Skeletal muscle tissue (tissue), 4 donors: Measurements from ENCODE around the gene ADRM1. TPM values are rescaled to one million over a fixed set of nuclear protein-coding genes. Genes with fewer than 3 reads are reported as not detected.

Source experiments
- H3K27ac ChIP-seq: one replicate; pipeline ENCODE4 v1.7.0; 2013; ENCODE audit warnings: mild to moderate bottlenecking, low read depth, low read length, inconsistent platforms
- H3K27me3 ChIP-seq, 3 donors: one replicate each; pipeline ENCODE4 v1.7.0; 2013; ENCODE audit warnings: low read length in 3 of 3; ENCODE audit not compliant: control insufficient read depth in 3 of 3, insufficient read depth in 3 of 3
- H3K36me3 ChIP-seq, 3 donors: one replicate each; pipeline ENCODE4 v1.7.0; 2013; ENCODE audit warnings: low read length in 3 of 3; ENCODE audit not compliant: control insufficient read depth in 3 of 3, insufficient read depth in 3 of 3
- H3K4me1 ChIP-seq, 3 donors: one replicate each; pipeline ENCODE4 v1.7.0; 2013; ENCODE audit warnings: low read length in 3 of 3, mild to moderate bottlenecking in 3 of 3; ENCODE audit not compliant: control insufficient read depth in 3 of 3, insufficient read depth in 3 of 3
- H3K4me3 ChIP-seq, 3 donors: one replicate each; pipeline ENCODE4 v1.7.0; 2013; ENCODE audit warnings: low read length in 3 of 3
- H3K9ac ChIP-seq, 3 donors: one replicate each; pipeline ENCODE4 v1.7.0; 2013; ENCODE audit warnings: low read length in 3 of 3, mild to moderate bottlenecking in 3 of 3, moderate library complexity in 2 of 3, low read depth in 1 of 3
- H3K9me3 ChIP-seq, 3 donors: one replicate each; pipeline ENCODE4 v1.7.0; 2013; ENCODE audit warnings: low read length in 3 of 3; ENCODE audit not compliant: control insufficient read depth in 3 of 3
- total RNA-seq: library from RNA; depleted of rRNA; stranded (reverse); fragments of >200 nt; gene quantifications from one replicate; pipeline ENCODE4 v1.2.3, GENCODE V29; 2014
- donor health status: Osteomylitis.

ADRM1 gene
- total RNA-seq, 1 donor from 2014 or later = 41.8 TPM

DNA sequence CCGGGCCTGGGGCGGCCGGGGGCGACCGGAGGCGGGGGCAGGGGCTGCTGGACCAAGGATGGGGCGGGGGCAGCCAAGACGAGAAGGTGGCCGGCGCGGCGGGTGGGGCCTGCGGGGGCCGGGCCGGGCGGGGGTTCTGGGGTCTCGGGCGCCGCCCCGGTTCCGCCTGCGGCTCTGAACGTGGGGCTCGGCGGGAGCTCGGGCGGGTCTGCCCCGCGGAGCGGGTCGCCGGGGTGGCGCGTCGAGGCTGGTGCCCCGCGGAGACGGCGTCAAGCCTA lies 204 bp downstream of the ADRM1 start:
- H3K4me3 ChIP-seq = peak overlapping the region; percentile 67 to 87 (median 83)
- no peaks in the 10 kb centered on the region for H3K9me3 ChIP-seq
- no peaks in the 10 kb centered on the region for H3K27me3 ChIP-seq
- peaks cover 37 to 39% (median 38%) of the 10 kb centered on the region in 3 donors for H3K36me3 ChIP-seq
- H3K9ac ChIP-seq = peak overlapping the region; percentile 83 to 93 (median 92)
- H3K4me1 ChIP-seq = peaks cover 39 to 49% (median 46%) of the 10 kb centered on the region in 3 donors
- H3K27ac ChIP-seq = peak overlapping the region; percentile 100

DNA sequence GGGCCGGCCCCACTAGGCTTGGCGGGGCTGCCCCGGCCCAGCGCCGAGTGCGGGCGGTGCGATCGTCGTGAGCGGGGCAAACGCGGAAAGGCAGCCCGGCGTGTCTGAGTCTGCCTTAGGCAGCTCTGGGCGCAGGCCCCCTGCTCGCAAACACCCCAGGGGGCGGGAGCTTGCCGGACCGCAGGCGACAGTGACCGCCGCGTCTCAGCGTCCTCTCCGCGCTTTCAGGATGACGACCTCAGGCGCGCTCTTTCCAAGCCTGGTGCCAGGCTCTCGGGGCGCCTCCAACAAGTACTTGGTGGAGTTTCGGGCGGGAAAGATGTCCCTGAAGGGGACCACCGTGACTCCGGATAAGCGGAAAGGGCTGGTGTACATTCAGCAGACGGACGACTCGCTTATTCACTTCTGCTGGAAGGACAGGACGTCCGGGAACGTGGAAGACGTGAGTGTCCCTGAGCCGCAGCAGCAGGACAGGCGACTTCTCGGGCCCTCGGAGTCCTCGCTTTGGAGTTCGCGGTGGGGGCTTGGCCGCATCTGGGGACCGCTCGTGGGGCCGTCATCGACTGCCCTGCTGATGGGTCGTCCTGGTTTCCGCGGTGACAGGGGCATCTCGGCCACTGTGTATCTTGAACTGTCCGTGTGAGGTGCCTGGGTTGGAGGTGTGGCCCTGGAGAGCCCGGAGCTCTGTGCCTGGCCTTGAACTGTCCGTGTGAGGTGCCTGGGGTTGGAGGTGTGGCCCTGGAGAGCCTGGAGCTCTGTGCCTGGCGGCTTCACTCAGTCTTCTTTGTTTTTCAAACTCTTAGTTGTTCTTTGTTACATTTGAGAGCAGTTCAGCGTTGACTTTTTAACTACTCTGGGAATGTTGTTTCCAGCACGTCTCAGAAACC lies 786 bp downstream of the ADRM1 start:
- Histone ChIP-seq H3K4me1 (peaks cover 45 to 55% (median 52%) of the 10 kb centered on the region in 3 donors), H3K27me3 (no peaks in the 10 kb centered on the region), H3K27ac (peak overlapping the region; percentile 100), H3K36me3 (peaks cover 43 to 45% (median 44%) of the 10 kb centered on the region in 3 donors), H3K4me3 (peak overlapping the region; percentile 67 to 87 (median 83)), H3K9ac (peak overlapping the region; percentile 83 to 93 (median 92)), H3K9me3 (no peaks in the 10 kb centered on the region)

DNA sequence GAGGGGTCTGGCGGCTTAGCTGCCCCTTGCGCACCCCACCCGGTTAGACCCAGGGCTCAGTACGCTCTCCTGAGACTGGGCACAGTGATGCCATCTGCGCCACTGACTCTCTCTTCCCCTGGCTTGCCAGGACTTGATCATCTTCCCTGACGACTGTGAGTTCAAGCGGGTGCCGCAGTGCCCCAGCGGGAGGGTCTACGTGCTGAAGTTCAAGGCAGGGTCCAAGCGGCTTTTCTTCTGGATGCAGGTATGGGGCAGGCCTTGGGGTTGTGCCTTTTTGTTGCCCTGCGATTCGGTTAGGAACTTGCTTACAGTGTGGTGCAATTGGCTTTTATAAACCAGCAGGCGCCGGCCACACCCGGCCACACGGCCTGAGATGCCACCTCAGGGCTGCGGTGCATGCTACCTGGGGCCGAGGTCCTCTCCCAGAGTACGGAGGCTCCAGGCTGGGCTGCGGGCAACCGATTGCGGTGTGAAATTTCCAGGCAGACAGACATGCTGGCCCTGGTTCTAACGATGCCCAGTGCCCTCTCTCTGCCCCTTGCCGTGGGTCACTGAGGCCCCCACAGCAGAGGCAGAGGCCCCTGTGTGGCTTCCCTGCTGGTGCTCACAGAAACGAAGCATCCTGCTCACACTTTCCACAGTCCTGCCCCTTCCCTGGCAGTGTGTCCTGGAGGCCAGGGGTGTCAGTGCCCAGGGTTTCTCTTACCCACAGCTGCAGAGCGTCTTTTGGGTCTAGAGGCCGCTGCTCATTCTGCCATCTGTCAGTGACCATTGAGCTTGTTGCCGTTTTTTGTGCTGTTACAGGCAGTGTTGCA lies 1.7 kb downstream of the ADRM1 start:
- H3K27me3 ChIP-seq = no peaks in the 10 kb centered on the region
- H3K9ac ChIP-seq = peak overlapping the region; percentile 83 to 93 (median 92)
- no peaks in the 10 kb centered on the region for H3K9me3 ChIP-seq
- peaks cover 51 to 61% (median 55%) of the 10 kb centered on the region in 3 donors for H3K4me1 ChIP-seq
- peak overlapping the region; percentile 100 for H3K27ac ChIP-seq
- peak overlapping the region; percentile 67 to 87 (median 83) for H3K4me3 ChIP-seq
- peaks cover 45 to 50% (median 47%) of the 10 kb centered on the region in 3 donors for H3K36me3 ChIP-seq

DNA sequence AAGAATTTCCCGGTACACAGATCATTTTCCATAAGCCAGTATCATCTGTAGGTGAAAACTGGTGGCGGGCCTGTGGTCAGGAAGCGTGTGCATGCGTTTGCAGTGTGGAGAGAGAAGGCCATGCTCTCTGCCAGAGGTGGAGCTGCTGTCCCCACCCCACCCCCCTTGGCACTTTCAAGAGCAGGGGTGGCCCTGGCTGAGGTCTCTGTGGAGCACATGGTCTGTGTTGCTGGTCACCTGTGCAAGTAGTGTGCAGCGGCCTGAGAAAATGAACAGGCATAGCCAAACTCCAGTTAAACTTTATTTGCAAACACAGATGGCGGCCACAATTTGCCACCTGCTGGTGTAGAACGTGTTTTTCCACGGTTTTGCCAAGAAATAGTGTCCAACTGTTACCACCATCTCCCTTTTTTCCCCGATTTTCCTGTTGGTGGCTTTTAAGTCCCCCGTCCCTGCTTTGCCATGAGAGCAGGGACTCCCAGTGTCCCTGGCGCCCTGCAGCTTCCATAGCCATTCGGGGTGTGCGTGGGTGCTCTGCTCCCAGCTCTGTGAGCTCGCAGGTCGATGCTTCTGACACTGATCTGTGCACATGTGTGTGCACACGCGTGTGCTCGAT lies 2.5 kb downstream of the ADRM1 start:
- H3K9ac ChIP-seq = peak overlapping the region; percentile 7 to 92 (median 45)
- no peaks in the 10 kb centered on the region for H3K27me3 ChIP-seq
- no peaks in the 10 kb centered on the region for H3K9me3 ChIP-seq
- no peak overlapping the region for H3K27ac ChIP-seq
- H3K4me3 ChIP-seq = peak overlapping the region in 2 of 3 donors; percentile 29 to 67
- peaks cover 45 to 53% (median 47%) of the 10 kb centered on the region in 3 donors for H3K36me3 ChIP-seq
- H3K4me1 ChIP-seq = peaks cover 51 to 64% (median 55%) of the 10 kb centered on the region in 3 donors

DNA sequence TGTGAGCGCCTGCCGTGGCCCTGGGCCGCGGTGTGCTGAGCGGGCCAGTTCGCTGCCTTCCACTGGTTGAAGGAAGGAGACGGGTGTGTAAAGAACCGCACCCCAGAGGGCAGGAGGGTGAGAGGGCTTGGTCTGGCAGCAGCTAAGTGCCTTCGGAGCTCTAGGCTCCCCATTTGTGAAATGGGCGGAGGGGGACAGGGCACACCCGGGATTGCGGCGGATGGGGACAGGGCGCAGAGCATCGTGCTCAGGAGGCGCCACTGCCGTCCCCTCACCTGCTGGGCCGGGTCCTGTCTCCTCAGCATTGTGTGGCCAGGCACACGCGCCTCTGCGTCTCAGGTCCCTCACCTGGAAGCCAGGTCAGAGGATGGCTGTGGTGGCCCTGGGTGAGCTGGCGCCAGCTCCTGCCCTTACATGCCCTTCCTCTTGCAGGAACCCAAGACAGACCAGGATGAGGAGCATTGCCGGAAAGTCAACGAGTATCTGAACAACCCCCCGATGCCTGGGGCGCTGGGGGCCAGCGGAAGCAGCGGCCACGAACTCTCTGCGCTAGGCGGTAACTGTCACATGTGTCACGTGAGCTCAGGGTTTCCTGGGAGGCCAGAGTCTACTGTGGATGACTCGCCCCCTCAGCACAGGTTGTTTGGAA lies 3.1 kb downstream of the ADRM1 start:
- Histone ChIP-seq H3K9me3 (no peaks in the 10 kb centered on the region), H3K4me3 (no peak overlapping the region), H3K9ac (no peak overlapping the region), H3K36me3 (peaks cover 45 to 53% (median 47%) of the 10 kb centered on the region in 3 donors), H3K27ac (no peak overlapping the region), H3K27me3 (no peaks in the 10 kb centered on the region), H3K4me1 (peaks cover 51 to 64% (median 55%) of the 10 kb centered on the region in 3 donors)

DNA sequence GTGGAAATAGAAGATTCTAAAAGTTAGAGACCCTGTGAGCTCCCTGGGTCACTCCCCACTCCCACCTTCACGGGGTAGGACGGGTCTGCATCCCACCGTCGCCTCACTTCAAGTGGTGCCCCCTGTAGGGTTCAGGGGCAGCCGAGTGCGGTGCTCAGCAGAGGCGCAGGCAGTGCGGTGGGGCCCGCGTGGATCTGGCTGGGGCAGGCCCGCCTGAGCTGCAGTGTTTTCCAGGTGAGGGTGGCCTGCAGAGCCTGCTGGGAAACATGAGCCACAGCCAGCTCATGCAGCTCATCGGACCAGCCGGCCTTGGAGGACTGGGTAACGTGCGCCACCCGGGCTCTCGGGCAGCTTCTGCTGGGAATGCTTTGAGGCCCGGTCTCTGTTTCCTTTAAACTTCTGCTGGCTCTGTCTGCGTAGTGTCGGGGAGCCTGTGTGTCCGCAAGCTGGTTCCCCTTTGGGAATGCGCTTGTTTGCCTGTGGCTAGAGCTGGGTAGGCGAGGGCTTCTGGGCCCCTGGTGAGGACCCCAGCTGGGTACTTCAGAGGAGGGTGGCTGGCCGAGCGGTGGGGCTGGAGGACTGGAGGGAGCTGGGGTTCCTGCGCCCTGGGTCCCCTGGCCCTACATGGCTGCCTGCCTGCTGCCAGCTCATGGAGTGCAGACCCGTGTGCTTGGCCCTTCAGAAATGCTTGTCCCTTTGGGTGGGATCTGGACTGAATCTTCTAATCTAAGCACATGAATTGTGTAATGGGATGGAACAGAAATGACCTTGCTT lies 3.8 kb downstream of the ADRM1 start:
- Histone ChIP-seq H3K4me3 (no peak overlapping the region), H3K36me3 (peaks cover 45 to 53% (median 47%) of the 10 kb centered on the region in 3 donors), H3K4me1 (peaks cover 51 to 64% (median 55%) of the 10 kb centered on the region in 3 donors), H3K27ac (peak overlapping the region; percentile 19), H3K9me3 (no peaks in the 10 kb centered on the region), H3K9ac (peak overlapping the region in 1 of 3 donors; percentile 66), H3K27me3 (no peaks in the 10 kb centered on the region)

DNA sequence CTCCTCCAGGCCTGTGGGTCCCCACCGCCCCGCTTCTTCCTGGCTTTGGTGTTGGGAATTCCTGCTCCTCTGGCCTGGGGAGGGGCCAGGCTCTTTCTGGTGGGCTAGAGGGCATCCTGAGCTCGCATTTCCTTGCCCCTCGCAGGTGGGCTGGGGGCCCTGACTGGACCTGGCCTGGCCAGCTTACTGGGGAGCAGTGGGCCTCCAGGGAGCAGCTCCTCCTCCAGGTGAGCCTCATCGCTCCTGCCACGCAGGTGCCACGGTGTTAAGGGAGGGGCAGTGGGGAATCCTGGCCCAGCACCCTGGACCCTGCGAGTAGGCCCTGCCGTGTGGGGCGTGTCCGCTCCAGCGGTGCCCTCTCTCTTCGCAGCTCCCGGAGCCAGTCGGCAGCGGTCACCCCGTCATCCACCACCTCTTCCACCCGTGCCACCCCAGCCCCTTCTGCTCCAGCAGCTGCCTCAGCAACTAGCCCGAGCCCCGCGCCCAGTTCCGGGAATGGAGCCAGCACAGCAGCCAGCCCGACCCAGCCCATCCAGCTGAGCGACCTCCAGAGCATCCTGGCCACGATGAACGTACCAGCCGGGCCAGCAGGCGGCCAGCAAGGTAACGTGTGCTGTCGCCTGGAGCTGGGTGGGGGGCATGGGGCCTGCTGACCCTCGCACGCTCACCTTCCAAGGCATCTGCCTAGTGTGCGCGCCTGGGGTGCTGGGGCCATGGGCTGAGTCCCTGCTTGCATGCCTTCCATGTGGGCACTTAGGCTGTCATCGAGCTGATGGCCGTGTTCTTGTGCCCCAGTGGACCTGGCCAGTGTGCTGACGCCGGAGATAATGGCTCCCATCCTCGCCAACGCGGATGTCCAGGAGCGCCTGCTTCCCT lies 4.7 kb downstream of the ADRM1 start:
- H3K4me1 ChIP-seq = peaks cover 51 to 64% (median 53%) of the 10 kb centered on the region in 3 donors
- H3K27ac ChIP-seq = peak overlapping the region; percentile 41

DNA sequence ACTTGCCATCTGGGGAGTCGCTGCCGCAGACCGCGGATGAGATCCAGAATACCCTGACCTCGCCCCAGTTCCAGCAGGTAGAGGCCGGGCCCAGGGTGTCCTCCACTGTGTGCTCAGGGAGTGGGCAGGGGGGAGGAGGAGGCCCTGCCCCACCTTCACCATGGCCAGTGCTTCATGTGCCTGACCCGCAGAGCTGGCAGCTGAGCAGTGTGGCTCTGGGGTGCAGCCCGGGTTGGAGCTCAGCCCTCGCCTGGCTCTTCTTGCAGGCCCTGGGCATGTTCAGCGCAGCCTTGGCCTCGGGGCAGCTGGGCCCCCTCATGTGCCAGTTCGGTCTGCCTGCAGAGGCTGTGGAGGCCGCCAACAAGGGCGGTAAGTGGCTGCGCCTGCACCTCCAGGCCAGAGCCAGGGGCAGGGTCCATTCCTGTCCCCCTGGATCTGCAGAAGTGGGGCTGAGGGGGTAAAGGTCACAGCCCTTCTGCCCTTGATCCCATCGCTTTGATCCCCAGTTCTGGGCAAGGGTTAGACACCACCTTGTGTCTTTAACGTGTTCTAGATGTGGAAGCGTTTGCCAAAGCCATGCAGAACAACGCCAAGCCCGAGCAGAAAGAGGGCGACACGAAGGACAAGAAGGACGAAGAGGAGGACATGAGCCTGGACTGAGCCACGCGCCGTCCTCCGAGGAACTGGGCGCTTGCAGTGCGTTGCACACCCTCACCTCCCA lies 5.5 kb downstream of the ADRM1 start:
- Histone ChIP-seq H3K36me3 (peaks cover 48 to 55% (median 53%) of the 10 kb centered on the region in 3 donors), H3K4me3 (peak overlapping the region in 2 of 3 donors; percentile 13 to 14), H3K9ac (peak overlapping the region in 1 of 3 donors; percentile 66), H3K27me3 (no peaks in the 10 kb centered on the region), H3K4me1 (peaks cover 51 to 62% (median 53%) of the 10 kb centered on the region in 3 donors), H3K9me3 (no peaks in the 10 kb centered on the region), H3K27ac (peak overlapping the region; percentile 41)

More for the DNA sequence above, 4.7 kb downstream of the ADRM1 start:
- Histone ChIP-seq H3K27me3 (no peaks in the 10 kb centered on the region), H3K9me3 (no peaks in the 10 kb centered on the region), H3K4me3 (no peak overlapping the region), H3K36me3 (peaks cover 45 to 53% (median 51%) of the 10 kb centered on the region in 3 donors), H3K9ac (peak overlapping the region in 2 of 3 donors; percentile 33 to 66)
